Measurements from ENCODE around the gene SLC38A6. TPM values are rescaled to one million over a fixed set of nuclear protein-coding genes. Genes with fewer than 3 reads are reported as not detected.

The SLC38A6 gene
- polyA plus RNA-seq, 3 donors, result 18.6 to 30.6 (median 24.7) TPM

DNA sequence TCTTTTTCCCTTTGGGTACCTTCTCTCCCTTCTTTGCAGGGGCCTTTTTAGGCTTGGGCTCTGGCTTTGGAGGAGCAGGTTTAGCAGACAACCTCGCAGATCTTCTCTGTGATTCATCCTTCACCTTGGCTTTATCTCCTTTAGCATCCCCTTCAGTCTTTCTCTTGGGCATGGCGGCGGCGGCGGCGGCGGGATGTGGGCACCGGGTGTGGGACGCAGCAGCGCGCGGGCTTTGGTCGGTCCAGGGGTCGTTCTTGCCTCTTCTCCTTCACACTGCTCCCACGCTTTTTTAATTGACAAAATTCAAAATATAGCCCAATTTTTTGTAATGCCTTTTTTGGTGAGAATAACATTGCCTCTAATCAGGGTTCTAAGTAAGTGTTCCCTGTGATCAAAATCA lies 8.8 kb upstream of the SLC38A6 start:
- no peak for DNase-seq (ENCODE audit: extremely low read depth in 1 of 11, low read depth in 9 of 11, low spot score in 4 of 11)

DNA sequence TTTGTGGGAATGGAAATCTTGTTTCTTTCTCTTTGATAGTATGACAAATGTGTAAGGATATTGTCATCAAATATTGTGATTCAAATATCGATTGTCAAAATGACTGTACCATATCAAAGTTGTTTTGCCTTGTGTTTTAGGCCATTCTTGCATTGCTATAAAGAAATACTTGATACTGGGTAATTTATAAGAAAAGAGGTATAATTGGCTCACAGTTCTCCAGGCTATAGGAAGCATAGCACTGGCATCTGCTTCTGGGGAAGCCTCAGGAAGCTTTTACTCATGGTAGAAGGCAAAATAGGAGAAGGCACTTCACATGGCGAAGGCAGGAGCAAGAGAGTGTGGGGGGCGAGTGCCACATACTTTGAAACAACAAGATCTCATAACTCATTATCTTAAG lies 8.0 kb upstream of the SLC38A6 start:
- DNase-seq (ENCODE audit: extremely low read depth in 1 of 11, low read depth in 9 of 11, low spot score in 4 of 11), result no peak

DNA sequence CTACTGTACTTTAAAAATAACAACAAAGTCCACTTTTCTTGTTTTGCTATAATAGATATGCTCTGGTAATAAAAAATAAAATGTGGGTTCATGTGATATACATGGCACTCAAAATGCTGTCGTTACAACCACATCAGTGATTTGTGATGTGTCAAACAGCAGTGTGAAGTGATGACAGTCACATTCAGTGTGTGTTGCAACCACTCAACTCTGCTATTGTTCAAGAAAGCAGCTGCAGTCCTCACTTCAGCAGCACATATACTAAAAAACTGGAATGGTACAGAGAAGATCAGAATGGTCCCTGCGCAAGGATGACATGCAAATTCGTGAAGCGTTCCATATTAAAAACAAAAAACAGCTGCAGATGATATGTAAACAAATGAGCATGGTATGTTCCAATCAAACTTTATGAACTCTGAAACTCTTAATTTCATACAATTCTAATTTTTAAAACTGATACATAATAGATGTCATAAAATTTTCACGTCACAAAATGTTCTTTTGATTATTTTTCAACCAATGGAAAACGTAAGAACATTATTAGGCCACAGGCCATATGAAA lies 6.9 kb upstream of the SLC38A6 start:
- DNase-seq (ENCODE audit: extremely low read depth in 1 of 11, low read depth in 9 of 11, low spot score in 4 of 11), result no peak

DNA sequence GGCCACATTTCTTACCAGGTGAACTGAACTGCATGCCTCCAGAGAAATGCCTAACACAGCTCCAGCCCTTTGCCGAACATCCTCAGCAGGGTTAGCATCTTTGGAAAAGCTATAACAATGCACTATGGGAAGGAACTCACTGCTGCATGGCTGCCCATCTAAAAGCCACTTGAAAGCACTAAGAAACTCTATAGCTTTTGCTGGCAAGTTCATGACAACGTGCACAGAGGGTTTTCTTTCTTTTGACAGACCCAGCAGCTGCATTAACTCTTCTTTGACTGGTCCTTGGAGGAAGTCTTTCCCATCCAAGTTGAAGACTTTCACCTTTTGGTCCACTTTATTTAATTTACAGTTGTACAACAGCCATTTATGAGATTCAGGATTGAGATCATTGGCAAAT lies 5.5 kb upstream of the SLC38A6 start:
- DNase-seq (ENCODE audit: extremely low read depth in 1 of 11, low read depth in 9 of 11, low spot score in 4 of 11), result no peak

DNA sequence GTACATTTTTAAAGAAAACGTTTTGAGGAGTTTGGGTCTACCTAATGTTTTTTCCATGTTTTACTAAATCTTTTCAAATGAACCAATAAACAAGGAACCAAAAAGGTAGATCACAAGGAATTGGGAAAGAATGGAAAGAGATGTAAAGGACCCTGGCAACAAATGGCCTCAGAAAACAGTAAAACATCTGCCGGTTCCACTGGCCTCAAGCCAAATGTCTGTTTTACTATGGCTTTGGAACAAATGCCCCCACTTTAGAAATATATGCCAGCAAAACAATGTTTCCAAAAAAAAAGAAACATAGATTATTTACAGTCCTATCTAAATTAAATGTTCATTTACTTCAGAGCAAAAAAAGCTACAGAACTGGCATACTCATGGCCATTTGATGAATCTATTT lies 3.2 kb upstream of the SLC38A6 start:
- DNase-seq (ENCODE audit: extremely low read depth in 1 of 11, low read depth in 9 of 11, low spot score in 4 of 11), result no peak

DNA sequence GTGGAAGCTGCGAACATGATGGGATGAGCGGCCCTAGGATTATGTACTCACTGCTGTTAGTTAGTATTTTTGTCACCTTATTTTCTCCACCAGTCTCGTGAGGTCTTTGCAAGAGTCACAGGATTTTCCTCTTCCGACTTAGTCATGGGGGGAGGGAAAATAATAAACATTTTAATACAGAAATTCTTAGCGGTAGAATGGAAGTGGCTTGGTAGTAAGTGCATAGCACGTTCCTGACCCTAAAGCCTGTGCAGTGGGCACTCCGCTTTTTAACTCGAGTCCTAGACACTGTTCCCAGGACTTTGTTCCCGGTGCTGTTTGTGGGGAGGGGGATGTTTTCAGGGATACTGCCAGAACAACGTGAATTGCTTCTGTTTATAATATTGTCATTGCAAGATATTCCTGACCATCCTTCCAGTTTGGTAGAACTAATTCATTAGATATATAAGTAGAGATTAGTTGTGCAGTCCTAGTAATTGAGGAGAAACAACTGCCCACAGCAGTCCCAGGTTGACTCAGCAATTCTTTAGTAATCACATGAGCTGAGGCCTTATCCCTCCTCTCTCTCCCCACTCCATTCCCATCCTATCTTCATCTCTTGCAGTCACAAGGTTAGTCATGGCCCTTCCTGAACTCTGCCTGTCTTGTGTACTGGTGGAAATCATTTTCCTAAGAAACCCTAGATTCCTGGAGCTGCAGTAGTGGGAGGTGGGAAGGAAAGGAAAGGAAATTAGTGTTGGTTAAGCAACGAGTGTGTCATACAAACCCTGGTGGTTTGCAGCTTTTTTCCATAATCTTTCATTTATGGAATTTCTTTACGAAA lies 799 bp downstream of the SLC38A6 start:
- no peak for DNase-seq (ENCODE audit: extremely low read depth in 1 of 11, low read depth in 9 of 11, low spot score in 4 of 11)

DNA sequence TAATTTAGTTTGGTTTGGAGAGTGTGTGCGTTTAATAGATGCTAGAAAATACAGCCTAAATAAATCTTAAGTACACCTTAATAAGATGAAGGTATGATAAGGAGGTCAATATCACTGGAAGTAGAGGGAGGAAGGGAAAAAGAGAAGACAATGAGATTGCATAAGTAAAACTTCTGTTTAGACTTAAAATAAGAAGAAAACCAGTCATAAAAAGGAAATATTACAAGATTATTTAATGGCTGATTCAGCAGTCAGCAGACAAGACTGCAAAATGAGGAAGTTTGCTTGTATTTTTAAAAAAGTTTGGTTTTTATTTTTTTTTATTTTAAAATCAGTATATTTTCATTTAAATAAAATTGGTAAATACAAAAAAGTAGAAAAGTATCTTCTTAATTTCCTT lies 3.2 kb downstream of the SLC38A6 start:
- DNase-seq (ENCODE audit: extremely low read depth in 1 of 11, low read depth in 9 of 11, low spot score in 4 of 11), result no peak

DNA sequence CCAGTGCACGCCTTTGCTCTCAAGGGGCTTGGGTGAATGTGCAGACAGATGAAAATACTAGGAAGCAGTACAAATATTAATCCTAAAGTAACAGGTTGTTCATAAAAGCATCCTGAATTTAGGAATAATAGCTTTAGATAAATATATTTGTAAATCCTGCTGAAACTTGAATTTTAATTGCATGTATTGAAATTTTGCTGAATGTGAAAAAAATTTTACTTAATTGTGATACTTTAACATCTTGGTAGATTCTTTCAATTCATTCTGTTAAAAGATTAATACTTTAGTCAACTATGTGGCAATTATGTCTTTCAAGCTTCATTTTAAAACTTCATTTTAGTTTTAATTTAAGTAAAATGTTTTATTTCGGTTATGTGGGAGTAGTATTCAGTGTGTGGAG lies 5.5 kb downstream of the SLC38A6 start:
- DNase-seq (ENCODE audit: extremely low read depth in 1 of 11, low read depth in 9 of 11, low spot score in 4 of 11), result no peak

DNA sequence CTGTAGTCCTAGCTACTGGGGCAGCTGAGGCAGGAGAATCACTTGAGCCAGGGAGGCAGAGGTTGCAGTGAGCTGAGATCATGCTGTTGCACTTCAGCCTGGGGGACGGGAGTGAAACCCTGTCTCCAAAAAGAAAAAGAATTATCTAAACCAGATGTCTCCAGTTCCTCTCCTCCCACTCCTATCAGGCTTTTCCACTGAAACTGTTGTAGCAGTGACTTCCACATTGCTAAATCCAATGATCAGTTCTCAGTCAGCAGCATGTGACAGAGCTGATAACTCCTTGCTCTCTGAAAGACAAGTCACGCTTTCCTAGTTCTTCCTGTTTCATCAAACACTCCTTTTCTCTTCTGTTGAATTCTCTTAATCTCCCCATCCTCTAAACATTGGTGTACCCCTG lies 8.6 kb downstream of the SLC38A6 start:
- no peak for DNase-seq (ENCODE audit: extremely low read depth in 1 of 11, low read depth in 9 of 11, low spot score in 4 of 11)

DNA sequence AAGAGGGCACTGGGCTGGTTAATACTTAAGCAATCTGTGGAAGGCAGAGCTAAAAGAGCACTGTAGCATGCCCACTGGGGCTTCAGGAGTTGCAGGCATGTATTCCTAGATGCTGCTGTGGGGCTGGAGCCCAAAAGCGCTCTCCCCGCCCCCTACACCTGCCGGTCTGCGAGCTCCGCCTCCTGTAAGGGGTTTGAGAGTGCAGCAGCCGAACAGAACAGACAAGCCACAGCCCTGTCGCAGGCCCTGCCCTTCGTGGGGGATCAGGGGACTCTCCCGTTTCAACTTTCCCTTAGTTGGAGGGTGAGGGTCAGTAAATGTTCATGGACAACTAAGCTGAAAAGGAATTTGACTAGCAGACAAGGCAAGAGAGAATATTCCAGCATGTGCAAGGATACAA lies 17.6 kb downstream of the SLC38A6 start:
- no peak for DNase-seq (ENCODE audit: extremely low read depth in 1 of 11, low read depth in 9 of 11, low spot score in 4 of 11)

DNA sequence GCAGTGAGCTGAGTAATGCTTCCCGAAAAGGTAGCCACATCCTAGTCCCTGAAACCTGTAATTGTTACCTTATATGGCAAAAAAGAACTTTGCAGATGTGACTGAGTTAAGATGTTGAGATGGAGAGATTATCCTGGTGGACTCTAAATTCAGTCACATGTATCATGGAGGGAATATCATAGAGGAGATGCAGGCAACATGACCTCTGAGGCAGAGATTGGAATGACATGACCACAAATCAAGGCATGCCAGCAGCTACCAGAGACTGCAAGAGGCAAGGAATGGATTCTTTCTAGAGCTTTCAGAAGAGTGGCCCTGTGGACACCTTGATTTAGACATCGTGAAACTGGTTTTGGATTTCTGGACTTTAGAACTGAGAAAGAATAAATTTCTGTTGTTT lies 18.5 kb downstream of the SLC38A6 start:
- DNase-seq (ENCODE audit: extremely low read depth in 1 of 11, low read depth in 9 of 11, low spot score in 4 of 11), result no peak

DNA sequence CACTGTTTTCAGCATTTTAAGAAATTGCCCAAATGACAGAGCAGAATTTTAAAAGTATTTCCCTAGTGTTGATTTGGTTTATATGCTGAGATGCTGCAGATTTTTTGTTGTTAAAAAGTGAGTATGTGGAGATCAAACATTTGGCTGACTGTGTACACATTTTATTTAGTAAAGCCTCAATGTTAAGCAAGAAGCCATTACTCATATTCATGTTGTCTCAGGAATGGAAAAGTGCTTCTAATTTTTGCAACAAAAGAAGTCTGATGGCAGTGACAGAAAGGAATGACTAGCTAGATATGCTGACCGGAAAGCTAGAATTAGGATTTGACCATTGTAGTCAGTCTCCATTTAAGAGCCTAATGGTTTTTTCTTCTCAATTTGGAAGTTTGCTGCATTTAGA lies 22.5 kb downstream of the SLC38A6 start:
- no peak for DNase-seq (ENCODE audit: extremely low read depth in 1 of 11, low read depth in 9 of 11, low spot score in 4 of 11)

DNA sequence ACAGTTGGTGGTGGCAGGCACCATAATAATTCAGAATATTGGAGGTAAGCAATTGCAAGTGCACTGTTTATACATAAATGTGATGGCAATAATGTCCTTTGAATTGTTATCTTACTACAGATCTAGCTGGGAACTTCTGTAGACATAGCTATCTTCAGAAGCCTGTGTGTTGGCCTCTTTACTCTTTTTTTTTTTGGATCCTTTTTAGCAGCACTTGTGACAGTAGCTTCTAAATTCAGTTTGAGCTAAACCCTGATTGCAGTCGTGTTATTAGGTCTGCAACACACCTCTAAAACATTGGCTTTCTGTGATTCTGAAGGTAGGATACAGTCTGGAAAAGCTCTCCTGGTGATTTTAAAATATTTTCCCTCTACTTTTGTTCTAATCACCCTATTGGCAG lies 38.5 kb downstream of the SLC38A6 start:
- no peak for DNase-seq (ENCODE audit: extremely low read depth in 1 of 11, low read depth in 9 of 11, low spot score in 4 of 11)

DNA sequence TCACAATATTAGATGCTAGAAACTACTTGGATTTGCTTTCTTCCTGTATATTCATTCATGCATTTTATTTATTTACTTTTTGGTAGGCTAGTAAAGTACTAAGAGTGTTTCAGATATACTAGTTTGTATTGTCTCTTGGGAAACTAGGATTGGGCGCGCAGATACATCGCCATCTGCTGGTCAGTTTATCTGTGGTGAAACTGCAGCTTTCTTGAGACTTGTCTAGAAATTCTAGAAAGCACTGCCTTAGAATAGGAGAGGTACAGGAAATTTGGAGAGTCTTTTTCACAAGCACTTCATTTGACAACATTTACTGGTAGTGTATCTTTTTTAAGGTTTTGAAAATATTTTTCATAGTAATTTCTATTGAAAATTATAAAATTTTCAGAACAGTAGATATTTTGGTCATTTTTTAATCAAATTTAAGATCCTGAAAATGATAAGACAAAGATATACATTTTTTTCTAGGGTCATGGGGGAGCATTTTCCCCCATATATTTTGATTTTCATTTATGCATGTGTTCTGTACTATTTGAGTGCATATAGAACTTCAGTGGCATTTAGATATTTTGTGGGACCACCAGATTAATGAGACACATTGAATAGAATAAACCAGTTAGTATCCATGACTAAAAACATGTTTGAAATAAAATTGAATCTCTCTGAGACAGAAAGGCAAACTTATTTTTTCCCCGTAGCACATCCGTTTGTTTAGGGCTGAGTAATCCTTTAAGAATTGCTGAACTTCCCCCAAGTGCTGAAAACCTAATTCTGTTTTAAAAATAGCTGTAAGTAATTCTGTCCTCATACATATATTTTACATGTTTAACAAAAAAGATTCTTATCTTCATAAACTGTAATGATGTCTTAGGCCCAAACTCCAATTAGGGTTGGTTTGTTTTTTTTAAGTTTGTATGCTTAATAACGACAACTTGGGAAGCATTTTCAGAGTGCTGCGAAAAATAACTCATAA lies 44.5 kb downstream of the SLC38A6 start:
- peak; percentile 29 to 69 (median 51) for DNase-seq (ENCODE audit: extremely low read depth in 1 of 11, low read depth in 9 of 11, low spot score in 4 of 11)

DNA sequence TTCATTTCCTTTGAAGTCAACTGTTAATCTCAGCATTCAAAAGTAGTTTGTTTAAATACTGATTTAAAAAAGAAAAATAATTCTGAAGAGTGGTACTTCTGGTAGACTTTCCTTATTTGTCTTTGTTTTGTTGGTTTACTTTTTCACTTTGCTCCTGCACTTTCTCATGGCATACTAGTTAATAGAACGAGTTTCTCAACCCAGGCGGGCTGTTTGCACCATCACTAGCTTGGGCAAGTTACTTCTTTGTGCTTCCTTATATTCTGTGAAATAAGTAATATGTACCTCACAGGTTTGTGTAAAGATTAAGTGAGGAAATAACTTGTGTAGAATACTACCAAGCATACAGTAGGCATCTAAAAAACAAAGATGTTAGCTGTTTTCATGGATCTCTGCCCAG lies 45.5 kb downstream of the SLC38A6 start:
- no peak for DNase-seq (ENCODE audit: extremely low read depth in 1 of 11, low read depth in 9 of 11, low spot score in 4 of 11)

DNA sequence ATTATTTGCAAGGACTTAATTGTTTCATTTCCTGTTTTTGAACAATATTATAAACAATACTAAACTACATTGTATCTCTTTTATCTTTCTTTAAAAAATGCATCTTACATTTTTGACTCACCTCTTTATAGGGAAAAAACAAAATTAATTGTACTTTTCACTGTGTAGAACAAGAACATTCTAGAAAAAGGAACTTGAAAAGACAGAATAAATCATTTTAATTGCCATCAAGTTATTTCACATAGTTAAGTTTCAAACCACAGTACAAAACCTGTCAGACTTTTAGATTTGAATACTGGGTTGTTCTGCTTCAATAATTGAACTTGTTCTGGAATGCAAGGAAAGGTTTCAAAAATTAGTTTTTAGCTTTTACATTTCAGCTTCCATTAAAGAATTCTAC lies 50.0 kb downstream of the SLC38A6 start:
- DNase-seq (ENCODE audit: extremely low read depth in 1 of 11, low read depth in 9 of 11, low spot score in 4 of 11), result no peak

DNA sequence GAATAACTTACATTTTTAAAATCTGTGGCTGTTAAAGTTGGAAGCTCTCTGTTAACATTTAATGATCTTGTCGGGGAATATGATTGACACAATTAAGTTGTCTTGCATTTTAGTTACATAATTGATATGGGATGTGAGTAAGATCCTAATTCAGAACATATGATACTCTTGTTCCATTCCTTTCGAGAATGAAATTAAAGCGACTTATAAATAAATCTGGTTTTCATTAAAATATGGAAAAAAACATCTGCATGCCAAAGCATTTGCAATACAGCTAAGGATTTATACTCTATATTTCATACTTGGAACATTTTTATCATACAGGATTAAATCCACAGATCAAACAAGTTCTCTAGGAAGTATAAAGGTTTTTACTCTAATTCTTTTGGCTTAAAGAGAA lies 52.0 kb downstream of the SLC38A6 start:
- DNase-seq (ENCODE audit: extremely low read depth in 1 of 11, low read depth in 9 of 11, low spot score in 4 of 11), result no peak

DNA sequence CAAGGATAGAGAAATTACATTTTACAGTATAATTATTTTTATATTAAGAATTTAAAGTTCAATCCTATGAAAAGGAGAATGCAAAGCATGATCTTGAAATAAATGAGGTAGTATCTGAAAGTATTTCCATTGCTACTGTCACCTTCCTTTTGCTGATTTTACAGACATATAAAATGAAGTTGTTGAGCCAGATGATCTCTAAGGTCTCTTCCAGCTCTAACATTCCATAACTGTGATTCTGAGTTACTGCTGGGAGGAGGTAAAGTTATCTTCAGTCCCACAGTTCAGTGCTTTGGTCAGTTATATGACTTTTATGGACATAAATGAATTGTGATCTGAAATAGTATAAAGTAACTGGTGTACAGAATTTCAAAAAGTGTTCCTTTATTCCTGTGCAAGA lies 52.8 kb downstream of the SLC38A6 start:
- no peak for DNase-seq (ENCODE audit: extremely low read depth in 1 of 11, low read depth in 9 of 11, low spot score in 4 of 11)

DNA sequence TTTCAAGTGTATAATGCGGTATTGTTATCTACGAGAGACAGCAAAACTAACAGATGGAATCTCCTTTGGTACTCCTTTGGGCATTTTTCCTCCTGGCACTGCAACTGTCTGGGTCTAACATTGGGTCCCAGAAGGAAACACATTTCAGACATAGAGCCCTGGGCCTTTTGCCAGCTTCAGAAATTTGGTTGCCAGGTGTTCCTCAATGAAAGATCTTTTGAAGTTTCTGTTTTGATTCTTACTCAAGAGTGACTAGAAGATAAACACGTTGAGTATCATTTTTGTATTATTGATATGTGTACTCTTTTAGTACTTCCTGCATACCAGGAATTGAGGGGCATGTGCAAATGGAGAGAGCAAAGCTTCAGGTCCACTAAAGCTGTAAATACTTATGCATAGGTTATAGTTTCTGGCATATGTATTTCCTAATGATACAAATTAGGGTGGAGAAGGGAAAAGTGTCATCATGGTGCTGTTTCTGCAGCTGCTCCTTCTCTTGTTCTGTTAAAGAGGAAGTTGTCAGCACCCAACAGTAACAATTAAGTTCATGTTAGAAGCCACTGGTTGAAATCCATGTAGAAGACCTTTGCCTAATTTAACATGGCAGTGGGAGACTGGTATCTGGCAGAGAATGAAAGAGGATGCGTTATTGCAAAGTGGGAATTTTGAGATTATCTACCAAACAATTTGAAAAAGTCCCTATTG lies 53.5 kb downstream of the SLC38A6 start:
- no peak for DNase-seq (ENCODE audit: extremely low read depth in 1 of 11, low read depth in 9 of 11, low spot score in 4 of 11)

All from renal cortex interstitium (tissue), 11 donors.